Neural cell (in vitro differentiated cells): ENCODE results near the gene WDR7. TPM values are rescaled to one million over a fixed set of nuclear protein-coding genes. Genes with fewer than 3 reads are reported as not detected.

Experiments
- H2AFZ ChIP-seq: fragments of 200-600, 300-800 bp; sonication (generic), shearing (Covaris generic); 2 replicates; pipeline ENCODE4 v1.6.0; 2014; ENCODE audit warnings: low read depth, mild to moderate bottlenecking, antibody characterized with exemption, low read length, moderate library complexity
- H3F3A ChIP-seq: fragments of 200-600 bp; shearing (Covaris generic); 2 replicates; pipeline ENCODE4 v1.6.1; 2016; ENCODE audit warnings: mild to moderate bottlenecking, moderate library complexity, mixed read lengths, antibody characterized with exemption, low read length; ENCODE audit not compliant: insufficient read depth, poor library complexity, severe bottlenecking
- H3K27ac ChIP-seq: fragments of 200-600, 300-800 bp; sonication (generic), shearing (Covaris generic); 2 replicates; pipeline ENCODE4 v1.5.1; 2014; ENCODE audit warnings: mild to moderate bottlenecking, low read length, moderate library complexity
- H3K27me3 ChIP-seq: fragments of 300-800, 200-600 bp; sonication (generic), shearing (Covaris generic); 2 replicates; pipeline ENCODE4 v1.6.0; 2014; ENCODE audit warnings: mild to moderate bottlenecking, low read depth, low read length, moderate library complexity; ENCODE audit not compliant: insufficient read depth
- H3K36me3 ChIP-seq: fragments of 300-800, 200-600 bp; sonication (generic), shearing (Covaris generic); 2 replicates; pipeline ENCODE4 v1.5.1; 2014; ENCODE audit warnings: mild to moderate bottlenecking, antibody characterized with exemption, low read length, moderate library complexity; ENCODE audit not compliant: insufficient read depth
- H3K4me2 ChIP-seq: fragments of 300-800, 200-600 bp; sonication (generic), shearing (Covaris generic); 2 replicates; pipeline ENCODE4 v1.6.0; 2014; ENCODE audit warnings: mild to moderate bottlenecking, low read length
- H3K4me3 ChIP-seq: fragments of 300-800, 200-600 bp; sonication (generic), shearing (Covaris generic); 2 replicates; pipeline ENCODE4 v1.5.1; 2014; ENCODE audit warnings: mild to moderate bottlenecking, low read length, moderate library complexity
- H3K79me2 ChIP-seq: fragments of 200-600 bp; shearing (Covaris generic); replicated peaks from 2 replicates; pipeline ENCODE4 v1.6.0; 2014; ENCODE audit warnings: mild to moderate bottlenecking, low read length, moderate library complexity; ENCODE audit not compliant: insufficient read depth
- H3K9ac ChIP-seq: fragments of 300-800, 200-600 bp; sonication (generic), shearing (Covaris generic); 2 replicates; pipeline ENCODE4 v1.6.1; 2016; ENCODE audit warnings: mild to moderate bottlenecking, low read length, mixed read lengths
- H3K9me2 ChIP-seq: fragments of 200-600 bp; shearing (Covaris generic); 2 replicates; pipeline ENCODE4 v1.6.1; 2016; ENCODE audit warnings: mild to moderate bottlenecking, low read length, mixed read lengths; ENCODE audit not compliant: insufficient read depth
- H3K9me3 ChIP-seq: fragments of 200-600, 300-800 bp; sonication (generic), shearing (Covaris generic); 2 replicates; pipeline ENCODE4 v1.6.1; 2016; ENCODE audit warnings: mild to moderate bottlenecking, mixed run types, low read length, moderate library complexity, mixed read lengths
- H4K20me1 ChIP-seq: fragments of 200-600 bp; shearing (Covaris generic); 2 replicates; pipeline ENCODE4 v1.6.1; 2016; ENCODE audit warnings: mild to moderate bottlenecking, mixed run types; ENCODE audit not compliant: insufficient read depth
- EP300 ChIP-seq: fragments of 450-650 bp; conservative IDR thresholded peaks from 2 replicates; pipeline ENCODE4 v1.6.1; 2014; ENCODE audit warnings: antibody characterized with exemption, mild to moderate bottlenecking, moderate library complexity; ENCODE audit not compliant: poor library complexity, severe bottlenecking
- EZH2 ChIP-seq: fragments of 200-600, 300-800 bp; shearing (Covaris generic), sonication (generic); IDR thresholded peaks from 2 replicates; pipeline ENCODE4 v1.6.1; 2014; ENCODE audit warnings: antibody characterized with exemption, low read length, borderline replicate concordance, mild to moderate bottlenecking; ENCODE audit not compliant: insufficient read depth, poor library complexity, severe bottlenecking
- MXI1 ChIP-seq: fragments of 450-650 bp; conservative IDR thresholded peaks from 2 replicates; pipeline ENCODE4 v1.6.1; 2014; ENCODE audit warnings: antibody characterized with exemption, mild to moderate bottlenecking; ENCODE audit not compliant: poor library complexity, severe bottlenecking
- POLR2AphosphoS5 ChIP-seq: IDR thresholded peaks from 2 replicates; pipeline ENCODE4 v1.6.1; 2012
- RAD21 ChIP-seq: fragments of 450-650 bp; conservative IDR thresholded peaks from 2 replicates; pipeline ENCODE4 v1.6.1; 2014; ENCODE audit warnings: antibody characterized with exemption, mild to moderate bottlenecking, moderate library complexity
- SMC3 ChIP-seq: fragments of 450-650 bp; conservative IDR thresholded peaks from 2 replicates; pipeline ENCODE4 v1.6.1; 2014; ENCODE audit warnings: antibody characterized with exemption, mild to moderate bottlenecking, moderate library complexity; ENCODE audit not compliant: poor library complexity
- TAF1 ChIP-seq: IDR thresholded peaks from 2 replicates; pipeline ENCODE4 v1.6.1; 2012; ENCODE audit warnings: low read depth
- polyA plus RNA-seq: library from polyadenylated mRNA; depleted of rRNA; stranded (reverse); fragments of >200 nt; gene quantifications from 2 replicates; pipeline ENCODE4 v1.2.3, GENCODE V29; 2014
- TF ChIP-seq, protein P1 (sequence below): IDR thresholded peaks from 2 replicates; pipeline ENCODE4 v1.6.1; 2012; ENCODE audit warnings: borderline replicate concordance
- TF ChIP-seq, protein P2 (sequence below): fragments of 450-650 bp; IDR thresholded peaks from 2 replicates; pipeline ENCODE4 v1.5.1; 2014; ENCODE audit warnings: antibody characterized with exemption, mild to moderate bottlenecking, moderate library complexity; ENCODE audit not compliant: poor library complexity, severe bottlenecking

The WDR7 gene
- polyA plus RNA-seq, 1 donor from 2014 or later: 15.1 TPM

DNA sequence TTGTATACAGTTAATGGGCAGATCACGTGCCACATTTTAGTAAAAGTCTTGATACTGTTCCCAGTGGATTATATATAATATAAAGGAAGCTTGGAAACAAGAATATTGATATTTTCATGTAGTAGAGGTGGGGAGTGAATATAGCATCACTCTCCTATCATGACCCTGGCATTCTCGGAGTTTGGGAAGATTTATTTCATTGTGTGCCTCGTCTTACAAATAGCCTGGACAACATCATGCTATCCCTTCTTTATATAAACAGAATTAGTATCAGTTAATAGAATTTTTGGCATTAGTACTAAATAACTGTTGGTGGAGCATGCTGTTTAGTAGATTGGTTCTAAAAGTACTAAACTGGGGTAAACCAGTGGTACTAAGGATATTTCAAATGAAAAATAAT, 283.7 kb downstream of the WDR7 start:
- no peaks in the 10 kb centered on the region for H4K20me1 ChIP-seq
- H3K36me3 ChIP-seq: no peaks in the 10 kb centered on the region
- no peak overlapping the region for H3K27ac ChIP-seq
- no peaks in the 10 kb centered on the region for H3K79me2 ChIP-seq
- no peak overlapping the region for H3K4me3 ChIP-seq
- no peaks in the 10 kb centered on the region for H3K9me2 ChIP-seq
- H2AFZ ChIP-seq: no peak overlapping the region
- no peak overlapping the region for H3K4me2 ChIP-seq
- TF ChIP-seq RAD21 (no peak), EZH2 (no peak), SMC3 (no peak), EP300 (no peak), POLR2AphosphoS5 (no peak), TAF1 (no peak), MXI1 (no peak)
- TF ChIP-seq, protein P1, sequence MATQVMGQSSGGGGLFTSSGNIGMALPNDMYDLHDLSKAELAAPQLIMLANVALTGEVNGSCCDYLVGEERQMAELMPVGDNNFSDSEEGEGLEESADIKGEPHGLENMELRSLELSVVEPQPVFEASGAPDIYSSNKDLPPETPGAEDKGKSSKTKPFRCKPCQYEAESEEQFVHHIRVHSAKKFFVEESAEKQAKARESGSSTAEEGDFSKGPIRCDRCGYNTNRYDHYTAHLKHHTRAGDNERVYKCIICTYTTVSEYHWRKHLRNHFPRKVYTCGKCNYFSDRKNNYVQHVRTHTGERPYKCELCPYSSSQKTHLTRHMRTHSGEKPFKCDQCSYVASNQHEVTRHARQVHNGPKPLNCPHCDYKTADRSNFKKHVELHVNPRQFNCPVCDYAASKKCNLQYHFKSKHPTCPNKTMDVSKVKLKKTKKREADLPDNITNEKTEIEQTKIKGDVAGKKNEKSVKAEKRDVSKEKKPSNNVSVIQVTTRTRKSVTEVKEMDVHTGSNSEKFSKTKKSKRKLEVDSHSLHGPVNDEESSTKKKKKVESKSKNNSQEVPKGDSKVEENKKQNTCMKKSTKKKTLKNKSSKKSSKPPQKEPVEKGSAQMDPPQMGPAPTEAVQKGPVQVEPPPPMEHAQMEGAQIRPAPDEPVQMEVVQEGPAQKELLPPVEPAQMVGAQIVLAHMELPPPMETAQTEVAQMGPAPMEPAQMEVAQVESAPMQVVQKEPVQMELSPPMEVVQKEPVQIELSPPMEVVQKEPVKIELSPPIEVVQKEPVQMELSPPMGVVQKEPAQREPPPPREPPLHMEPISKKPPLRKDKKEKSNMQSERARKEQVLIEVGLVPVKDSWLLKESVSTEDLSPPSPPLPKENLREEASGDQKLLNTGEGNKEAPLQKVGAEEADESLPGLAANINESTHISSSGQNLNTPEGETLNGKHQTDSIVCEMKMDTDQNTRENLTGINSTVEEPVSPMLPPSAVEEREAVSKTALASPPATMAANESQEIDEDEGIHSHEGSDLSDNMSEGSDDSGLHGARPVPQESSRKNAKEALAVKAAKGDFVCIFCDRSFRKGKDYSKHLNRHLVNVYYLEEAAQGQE: no peak
- TF ChIP-seq, protein P2, sequence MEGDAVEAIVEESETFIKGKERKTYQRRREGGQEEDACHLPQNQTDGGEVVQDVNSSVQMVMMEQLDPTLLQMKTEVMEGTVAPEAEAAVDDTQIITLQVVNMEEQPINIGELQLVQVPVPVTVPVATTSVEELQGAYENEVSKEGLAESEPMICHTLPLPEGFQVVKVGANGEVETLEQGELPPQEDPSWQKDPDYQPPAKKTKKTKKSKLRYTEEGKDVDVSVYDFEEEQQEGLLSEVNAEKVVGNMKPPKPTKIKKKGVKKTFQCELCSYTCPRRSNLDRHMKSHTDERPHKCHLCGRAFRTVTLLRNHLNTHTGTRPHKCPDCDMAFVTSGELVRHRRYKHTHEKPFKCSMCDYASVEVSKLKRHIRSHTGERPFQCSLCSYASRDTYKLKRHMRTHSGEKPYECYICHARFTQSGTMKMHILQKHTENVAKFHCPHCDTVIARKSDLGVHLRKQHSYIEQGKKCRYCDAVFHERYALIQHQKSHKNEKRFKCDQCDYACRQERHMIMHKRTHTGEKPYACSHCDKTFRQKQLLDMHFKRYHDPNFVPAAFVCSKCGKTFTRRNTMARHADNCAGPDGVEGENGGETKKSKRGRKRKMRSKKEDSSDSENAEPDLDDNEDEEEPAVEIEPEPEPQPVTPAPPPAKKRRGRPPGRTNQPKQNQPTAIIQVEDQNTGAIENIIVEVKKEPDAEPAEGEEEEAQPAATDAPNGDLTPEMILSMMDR: no peak
- no peaks in the 10 kb centered on the region for H3F3A ChIP-seq
- no peaks in the 10 kb centered on the region for H3K27me3 ChIP-seq
- no peak overlapping the region for H3K9ac ChIP-seq
- no peaks in the 10 kb centered on the region for H3K9me3 ChIP-seq

DNA sequence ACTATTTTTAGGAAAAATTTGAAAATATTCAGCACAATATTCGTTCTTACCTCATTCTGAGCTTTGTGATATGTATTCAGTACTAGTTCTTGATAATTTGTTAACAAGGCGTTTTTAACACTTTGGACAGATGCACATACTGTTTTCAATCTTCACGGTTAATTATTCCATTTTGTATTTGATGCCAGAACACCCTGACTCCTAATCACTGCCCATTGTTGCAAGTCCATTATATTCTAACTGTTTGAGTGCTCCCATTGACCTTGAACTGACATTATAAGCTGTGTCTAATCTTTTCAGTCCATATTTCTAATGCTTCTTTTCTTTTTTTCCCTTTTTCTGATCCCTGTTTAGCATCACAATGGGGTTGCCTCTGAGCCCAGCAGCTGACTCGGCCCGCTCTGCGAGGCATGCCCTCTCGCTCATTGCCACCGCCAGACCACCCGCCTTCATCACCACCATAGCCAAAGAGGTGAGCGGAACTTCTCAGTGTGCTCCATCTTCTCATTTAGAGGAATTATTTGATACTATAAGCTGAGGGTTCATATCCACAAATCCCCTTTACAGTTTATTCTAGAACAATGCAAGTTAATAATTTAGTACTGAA, 284.4 kb downstream of the WDR7 start:
- TF ChIP-seq, protein P2: no peak
- TF ChIP-seq EP300: no peak
- TF ChIP-seq RAD21: no peak
- TF ChIP-seq EZH2: no peak
- no peak for TF ChIP-seq MXI1
- TF ChIP-seq POLR2AphosphoS5: no peak
- TF ChIP-seq, protein P1: no peak
- no peak for TF ChIP-seq TAF1
- no peak for TF ChIP-seq SMC3
- no peak overlapping the region for H2AFZ ChIP-seq
- no peaks in the 10 kb centered on the region for H3F3A ChIP-seq
- H3K9ac ChIP-seq: no peak overlapping the region
- H3K27me3 ChIP-seq: no peaks in the 10 kb centered on the region
- H3K4me3 ChIP-seq: no peak overlapping the region
- no peaks in the 10 kb centered on the region for H3K9me3 ChIP-seq
- H3K79me2 ChIP-seq: no peaks in the 10 kb centered on the region
- no peaks in the 10 kb centered on the region for H3K9me2 ChIP-seq
- no peaks in the 10 kb centered on the region for H4K20me1 ChIP-seq
- no peak overlapping the region for H3K27ac ChIP-seq
- H3K36me3 ChIP-seq: no peaks in the 10 kb centered on the region
- H3K4me2 ChIP-seq: no peak overlapping the region
